GM19193 (cell line): Measurements from ENCODE around the gene SERGEF.

Experiments used
- POLR2A ChIP-seq: IDR thresholded peaks from 4 replicates; pipeline ENCODE4 v1.6.1; 2011; ENCODE audit not compliant: insufficient read depth, insufficient read length; ENCODE audit errors: extremely low read depth

SERGEF gene

GRCh38 chr11:17740649-17741235 is 272.1 kb downstream of the SERGEF start:
- no peak for TF ChIP-seq POLR2A

DNA sequence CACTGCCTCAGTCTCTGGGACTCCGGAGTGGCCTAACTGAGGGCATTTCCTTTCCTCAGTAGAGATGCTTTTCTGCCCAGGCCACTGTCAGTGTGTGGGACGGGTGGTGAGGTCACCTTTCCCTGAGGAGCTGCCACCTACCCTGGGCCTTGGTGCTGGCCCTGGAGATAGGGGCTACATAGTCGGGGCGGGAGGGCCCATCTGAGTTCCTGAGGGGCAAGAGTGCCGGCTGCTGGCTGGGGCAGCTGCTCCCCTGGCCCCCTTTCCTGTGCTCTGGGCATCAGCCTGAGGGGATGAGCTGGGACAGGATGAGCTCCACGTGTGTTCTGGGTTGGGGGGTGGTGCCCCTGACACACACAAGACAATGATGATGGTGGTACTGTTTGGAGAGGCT is 272.9 kb downstream of the SERGEF start:
- TF ChIP-seq POLR2A: no peak

GRCh38 chr11:17738151-17738973 is 274.5 kb downstream of the SERGEF start:
- no peak for TF ChIP-seq POLR2A
